ENCODE results near the gene FARS2. TPM values are rescaled to one million over a fixed set of nuclear protein-coding genes. Genes with fewer than 3 reads are reported as not detected.

FARS2 gene
- polyA plus RNA-seq, 3 donors = 12.2 to 21.6 (median 17.7) TPM

GRCh38 chr6:5513408-5513807, 252.1 kb downstream of the FARS2 start:
- Histone ChIP-seq H3K4me2 (replicated peaks; ENCODE audit: extremely low read depth, low read length, poor library complexity, severe bottlenecking) (no peak overlapping the region), H4K20me1 (ENCODE audit: insufficient read depth, low read length) (no peaks in the 10 kb centered on the region), H3K36me3 (replicated peaks in 1 of 2; ENCODE audit: control insufficient read depth in 1 of 2, insufficient read depth in 2 of 2, low read length in 2 of 2) (no peaks in the 10 kb centered on the region), H3K79me2 (ENCODE audit: insufficient read depth, low read length) (no peaks in the 10 kb centered on the region), H3K27ac (ENCODE audit: low read depth in 1 of 2, low read length in 2 of 2) (no peak overlapping the region), H2AFZ (ENCODE audit: insufficient read depth, low read depth, low read length, poor library complexity, severe bottlenecking) (no peak overlapping the region), H3K9me3 (replicated peaks in 1 of 2; ENCODE audit: control insufficient read depth in 1 of 2, insufficient read depth in 1 of 2, low read length in 2 of 2) (no peaks in the 10 kb centered on the region), H3K27me3 (ENCODE audit: control insufficient read depth in 2 of 2, insufficient read depth in 2 of 2, low read length in 2 of 2) (no peaks in the 10 kb centered on the region), H3K9ac (ENCODE audit: insufficient read depth, low read length, poor library complexity, severe bottlenecking) (no peak overlapping the region), H3K4me1 (ENCODE audit: control insufficient read depth in 1 of 2, insufficient read depth in 2 of 2, low read length in 2 of 2) (no peaks in the 10 kb centered on the region), H3K4me3 (replicated peaks in 1 of 3; ENCODE audit: low read depth in 2 of 3, low read length in 3 of 3) (no peak overlapping the region)
- peaks cover 0 to 1% (median 0%) of the 10 kb centered on the region in 7 donors for H3K9me3 Mint-ChIP-seq
- WGBS (ENCODE audit: insufficient coverage) = 90% methylated on average over 5 of the region's 6 CpGs
- DNase-seq = no peak
- TF ChIP-seq, protein P1, sequence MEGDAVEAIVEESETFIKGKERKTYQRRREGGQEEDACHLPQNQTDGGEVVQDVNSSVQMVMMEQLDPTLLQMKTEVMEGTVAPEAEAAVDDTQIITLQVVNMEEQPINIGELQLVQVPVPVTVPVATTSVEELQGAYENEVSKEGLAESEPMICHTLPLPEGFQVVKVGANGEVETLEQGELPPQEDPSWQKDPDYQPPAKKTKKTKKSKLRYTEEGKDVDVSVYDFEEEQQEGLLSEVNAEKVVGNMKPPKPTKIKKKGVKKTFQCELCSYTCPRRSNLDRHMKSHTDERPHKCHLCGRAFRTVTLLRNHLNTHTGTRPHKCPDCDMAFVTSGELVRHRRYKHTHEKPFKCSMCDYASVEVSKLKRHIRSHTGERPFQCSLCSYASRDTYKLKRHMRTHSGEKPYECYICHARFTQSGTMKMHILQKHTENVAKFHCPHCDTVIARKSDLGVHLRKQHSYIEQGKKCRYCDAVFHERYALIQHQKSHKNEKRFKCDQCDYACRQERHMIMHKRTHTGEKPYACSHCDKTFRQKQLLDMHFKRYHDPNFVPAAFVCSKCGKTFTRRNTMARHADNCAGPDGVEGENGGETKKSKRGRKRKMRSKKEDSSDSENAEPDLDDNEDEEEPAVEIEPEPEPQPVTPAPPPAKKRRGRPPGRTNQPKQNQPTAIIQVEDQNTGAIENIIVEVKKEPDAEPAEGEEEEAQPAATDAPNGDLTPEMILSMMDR (IDR thresholded peaks at IDR 0.05) = no peak
- intact Hi-C loops (cut with micrococcal nuclease) = no loop called here
- no peaks in the 10 kb centered on the region for H3K36me3 Mint-ChIP-seq
- peaks cover 6% of the 10 kb centered on the region for H3K4me1 Mint-ChIP-seq
- no peak overlapping the region for H3K27ac Mint-ChIP-seq
- no peak overlapping the region for H3K4me3 Mint-ChIP-seq
- peaks cover 0 to 5% (median 1%) of the 10 kb centered on the region in 3 donors for H3K27me3 Mint-ChIP-seq (ENCODE audit: low read depth in 3 of 3)

- H3K4me1 Mint-ChIP-seq = peaks cover 10% of the 10 kb centered on the region
- DNase-seq = no peak
- peaks cover 0 to 2% (median 1%) of the 10 kb centered on the region in 3 donors for H3K27me3 Mint-ChIP-seq (ENCODE audit: low read depth in 3 of 3)
- Histone ChIP-seq H3K4me3 (replicated peaks in 1 of 3; ENCODE audit: low read depth in 2 of 3, low read length in 3 of 3) (no peak overlapping the region), H3K4me1 (ENCODE audit: control insufficient read depth in 1 of 2, insufficient read depth in 2 of 2, low read length in 2 of 2) (no peaks in the 10 kb centered on the region), H4K20me1 (ENCODE audit: insufficient read depth, low read length) (no peaks in the 10 kb centered on the region), H3K4me2 (replicated peaks; ENCODE audit: extremely low read depth, low read length, poor library complexity, severe bottlenecking) (no peak overlapping the region), H3K9ac (ENCODE audit: insufficient read depth, low read length, poor library complexity, severe bottlenecking) (no peak overlapping the region), H2AFZ (ENCODE audit: insufficient read depth, low read depth, low read length, poor library complexity, severe bottlenecking) (no peak overlapping the region), H3K27ac (ENCODE audit: low read depth in 1 of 2, low read length in 2 of 2) (no peak overlapping the region), H3K9me3 (replicated peaks in 1 of 2; ENCODE audit: control insufficient read depth in 1 of 2, insufficient read depth in 1 of 2, low read length in 2 of 2) (no peaks in the 10 kb centered on the region), H3K79me2 (ENCODE audit: insufficient read depth, low read length) (no peaks in the 10 kb centered on the region), H3K36me3 (replicated peaks in 1 of 2; ENCODE audit: control insufficient read depth in 1 of 2, insufficient read depth in 2 of 2, low read length in 2 of 2) (no peaks in the 10 kb centered on the region), H3K27me3 (ENCODE audit: control insufficient read depth in 2 of 2, insufficient read depth in 2 of 2, low read length in 2 of 2) (no peaks in the 10 kb centered on the region)
- peaks cover 0 to 1% (median 0%) of the 10 kb centered on the region in 7 donors for H3K9me3 Mint-ChIP-seq
- TF ChIP-seq, protein P1 (IDR thresholded peaks at IDR 0.05) = no peak
- no peaks in the 10 kb centered on the region for H3K36me3 Mint-ChIP-seq
- intact Hi-C loops (cut with micrococcal nuclease) = no loop called here
- no peak overlapping the region for H3K27ac Mint-ChIP-seq
- H3K4me3 Mint-ChIP-seq = no peak overlapping the region
Observed at GRCh38 chr6:5514353-5514752, 253.0 kb downstream of the FARS2 start.

Measured in CD14-positive monocyte (primary cell).